PC-9 (cell line): ENCODE data around the gene FAM13C. TPM values are rescaled to one million over a fixed set of nuclear protein-coding genes. Genes with fewer than 3 reads are reported as not detected.
A peak's percentile ranks its signal among the peaks of the same experiment; 100 is the strongest.
"Not testable (repeated sequence)": the region's sequence is repeated elsewhere in the genome, so short reads cannot be mapped to it uniquely, and the experiment has no call there.

Experiments
- BruUV-seq: library from RNA; stranded (reverse); fragments of 400-500 nt; replicated peaks from 2 replicates; lab custom pipeline; 2021; lab: Mats Ljungman, UMichigan
- CTCF ChIA-PET: fragments of 300-600 bp; sonication (Branson Sonifier 250); formaldehyde crosslinking; loops from one replicate; lab custom pipeline; 2022; ENCODE audit warnings: antibody characterized with exemption; lab: Charles Lee
- POLR2A ChIA-PET: fragments of 300-600 bp; sonication (Branson Sonifier 250); formaldehyde crosslinking; loops from one replicate; lab custom pipeline; 2022; ENCODE audit warnings: antibody characterized with exemption; ENCODE audit not compliant: unreplicated experiment; lab: Charles Lee
- DNase-seq, 2 experiments: peaks; one replicate each; pipeline versions ENCODE4 v3.0.0 to v3.0.0-alpha.2; 2015 to 2022; ENCODE audit warnings: mixed read lengths in 1 of 2
- H2AFZ ChIP-seq: fragments of 200-600 bp; sonication (generic); 2 replicates; pipeline ENCODE4 v1.8.1; 2017; ENCODE audit warnings: antibody characterized with exemption
- H3F3A ChIP-seq: fragments of 200-600 bp; sonication (generic); 2 replicates; pipeline ENCODE4 v1.8.1; 2017; ENCODE audit warnings: antibody characterized with exemption, mild to moderate bottlenecking, low read depth; ENCODE audit not compliant: insufficient read depth
- H3K27ac ChIP-seq: fragments of 200-600 bp; sonication (generic); 2 replicates; pipeline ENCODE4 v1.6.1; 2016; ENCODE audit warnings: mixed run types
- H3K27me3 ChIP-seq: fragments of 200-600 bp; sonication (generic); 2 replicates; pipeline ENCODE4 v1.6.1; 2016; ENCODE audit warnings: low read depth, mixed run types; ENCODE audit not compliant: insufficient read depth
- H3K36me3 ChIP-seq: fragments of 200-600 bp; sonication (generic); 2 replicates; pipeline ENCODE4 v1.6.1; 2016; ENCODE audit warnings: low read depth, mixed run types
- H3K4me1 ChIP-seq: fragments of 200-600 bp; sonication (generic); replicated peaks from 2 replicates; pipeline ENCODE4 v1.6.1; 2016; ENCODE audit warnings: mixed run types; ENCODE audit not compliant: insufficient read depth
- H3K4me2 ChIP-seq: fragments of 200-600 bp; sonication (generic); 2 replicates; pipeline ENCODE4 v1.6.1; 2017; ENCODE audit warnings: mixed run types
- H3K4me3 ChIP-seq: fragments of 200-600 bp; sonication (generic); 2 replicates; pipeline ENCODE4 v1.6.1; 2016; ENCODE audit warnings: mixed run types
- H3K79me2 ChIP-seq: fragments of 200-600 bp; sonication (generic); 2 replicates; pipeline ENCODE4 v1.6.1; 2017; ENCODE audit warnings: low read depth, mixed run types
- H3K9me2 ChIP-seq: fragments of 200-600 bp; sonication (generic); 2 replicates; pipeline ENCODE4 v1.8.1; 2017; ENCODE audit warnings: mild to moderate bottlenecking; ENCODE audit not compliant: insufficient read depth
- H3K9me3 ChIP-seq: fragments of 200-600 bp; sonication (generic); 2 replicates; pipeline ENCODE4 v1.8.1; 2016; ENCODE audit warnings: low read depth; ENCODE audit not compliant: insufficient read depth
- H4K20me1 ChIP-seq: fragments of 200-600 bp; sonication (generic); 2 replicates; pipeline ENCODE4 v1.8.1; 2017; ENCODE audit not compliant: insufficient read depth
- CTCF ChIP-seq: fragments of 200-600 bp; sonication (generic); conservative IDR thresholded peaks from 2 replicates; pipeline ENCODE4 v1.6.1; 2017; ENCODE audit warnings: mixed run types, antibody characterized with exemption, mild to moderate bottlenecking, moderate library complexity
- EZH2 ChIP-seq: fragments of 200-600 bp; sonication (generic); IDR thresholded peaks from 2 replicates; pipeline ENCODE4 v1.8.0; 2017; ENCODE audit warnings: antibody characterized with exemption, low read depth
- intact Hi-C: fragments of 100-400 bp; cut with micrococcal nuclease; formaldehyde crosslinking; loops from one replicate; pipeline ENCODE4 v1.10.0; 2022; ENCODE audit not compliant: unreplicated experiment
- total RNA-seq: library from RNA; stranded (reverse); gene quantifications from 2 replicates; pipeline ENCODE4 v1.2.3, GENCODE V29; 2021

The FAM13C gene
- total RNA-seq, 1 experiment from 2014 or later: not detected

- H3F3A ChIP-seq: no peaks in the 10 kb centered on the region
- H3K9me2 ChIP-seq: no peaks in the 10 kb centered on the region
- H3K9me3 ChIP-seq: no peaks in the 10 kb centered on the region
- BruUV-seq: no TSS peak
- H3K36me3 ChIP-seq: no peaks in the 10 kb centered on the region
- ChIA-PET POLR2A (no interaction called here), CTCF (no interaction called here)
- H3K27ac ChIP-seq: no peak overlapping the region
- H4K20me1 ChIP-seq: no peaks in the 10 kb centered on the region
- no peak overlapping the region for H3K4me2 ChIP-seq
- no peak overlapping the region for H2AFZ ChIP-seq
- no peaks in the 10 kb centered on the region for H3K4me1 ChIP-seq
- H3K4me3 ChIP-seq: no peak overlapping the region
- DNase-seq: no peak
- intact Hi-C loops: loop anchor here (5.0 to 10.0 kb wide), 2 partner anchors 563 to 1195 kb away; no protein-coding TSS in a partner anchor
- H3K27me3 ChIP-seq: no peaks in the 10 kb centered on the region
- TF ChIP-seq EZH2 (no peak), CTCF (no peak)
- no peaks in the 10 kb centered on the region for H3K79me2 ChIP-seq
Measured at GRCh38 chr10:59242057-59242456, 120.3 kb downstream of the FAM13C start.

GRCh38 chr10:59240582-59241183, 121.7 kb downstream of the FAM13C start:
- TF ChIP-seq CTCF (peak; percentile 88), EZH2 (no peak)
- DNase-seq: peak in 1 of 2 experiments; percentile 4
- intact Hi-C loops: loop anchor here (1.0 to 10.0 kb wide), 4 partner anchors 288 to 1197 kb away; no protein-coding TSS in a partner anchor
- Histone ChIP-seq H3F3A (no peaks in the 10 kb centered on the region), H2AFZ (no peak overlapping the region), H3K4me3 (no peak overlapping the region), H3K4me2 (no peak overlapping the region), H3K27ac (no peak overlapping the region), H3K9me2 (no peaks in the 10 kb centered on the region), H3K79me2 (no peaks in the 10 kb centered on the region), H3K36me3 (no peaks in the 10 kb centered on the region), H4K20me1 (no peaks in the 10 kb centered on the region), H3K9me3 (no peaks in the 10 kb centered on the region), H3K27me3 (no peaks in the 10 kb centered on the region), H3K4me1 (no peaks in the 10 kb centered on the region)
- CTCF ChIA-PET: no interaction called here
- no TSS peak for BruUV-seq
- POLR2A ChIA-PET: no interaction called here

- H3K27me3 ChIP-seq, H3K4me3 ChIP-seq, BruUV-seq, H3F3A ChIP-seq, H3K9me2 ChIP-seq, H3K4me1 ChIP-seq, H4K20me1 ChIP-seq, DNase-seq, CTCF ChIA-PET, H3K4me2 ChIP-seq, H3K79me2 ChIP-seq, H3K9me3 ChIP-seq, H2AFZ ChIP-seq, H3K27ac ChIP-seq, H3K36me3 ChIP-seq, POLR2A ChIA-PET: not testable (repeated sequence)
- intact Hi-C loops: loop anchor here (2.0 to 10.0 kb wide), 2 partner anchors 456 to 806 kb away; no protein-coding TSS in a partner anchor
Measured at GRCh38 chr10:59239108-59239507, 123.2 kb downstream of the FAM13C start.
